Measurements from ENCODE around the gene HDAC4. TPM values are rescaled to one million over a fixed set of nuclear protein-coding genes. Genes with fewer than 3 reads are reported as not detected.

HDAC4 gene
- total RNA-seq, 1 experiment from 2014 or later: 40.1 TPM

DNA sequence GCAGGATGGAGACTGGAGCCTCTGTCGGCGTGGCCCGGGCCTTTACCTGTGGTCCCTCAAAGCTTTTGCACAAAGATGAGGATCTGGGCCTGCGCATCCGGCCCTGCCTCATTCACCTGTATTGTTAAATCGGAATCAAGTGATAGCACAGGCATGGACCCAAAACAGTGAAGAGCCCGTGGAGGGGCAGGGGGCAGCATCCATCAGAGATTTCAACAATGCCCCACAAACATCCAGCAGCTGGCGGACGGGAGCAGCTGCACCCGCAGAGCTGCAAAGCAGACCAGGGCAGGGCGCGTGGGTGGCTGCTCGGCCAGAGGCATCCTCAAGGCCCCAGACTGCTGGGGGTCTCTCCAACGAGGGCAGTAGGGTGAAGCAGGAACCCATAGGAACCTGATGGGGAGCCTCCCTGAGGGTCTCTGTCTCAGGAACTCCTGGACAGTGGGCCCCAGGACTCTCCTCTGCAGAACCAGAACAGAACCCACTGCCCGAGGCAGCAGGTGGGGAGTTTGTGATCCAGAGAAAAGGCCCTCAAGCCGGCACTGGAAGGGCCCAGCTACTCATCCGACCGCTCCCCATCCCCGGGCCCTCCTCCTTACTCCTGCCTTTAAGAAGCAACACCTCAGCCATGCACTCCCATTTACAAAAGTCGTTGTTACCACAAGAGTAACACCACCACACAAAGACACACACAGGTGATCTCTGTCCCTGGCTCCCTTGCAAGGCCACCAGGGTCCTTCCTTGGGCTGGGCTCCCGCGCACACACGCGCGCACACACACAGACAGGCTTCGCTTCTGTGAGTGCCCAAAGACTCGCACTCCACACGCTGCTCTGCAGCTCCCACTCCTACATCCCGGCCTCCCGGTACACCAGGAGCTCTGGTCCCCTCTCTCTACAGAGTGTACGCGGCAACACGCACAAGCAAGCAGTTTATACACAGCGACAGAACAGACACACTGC is 28.8 kb downstream of the HDAC4 start:
- ChIA-PET POLR2A (no interaction called here), CTCF (no interaction called here)
- H3K4me3 ChIP-seq (ENCODE audit: low read depth in 2 of 2, low read length in 2 of 2): no peak overlapping the region
- DNase-seq (ENCODE audit: low read depth, low spot score): no peak
- no peak for ATAC-seq
- TF ChIP-seq, protein P1, sequence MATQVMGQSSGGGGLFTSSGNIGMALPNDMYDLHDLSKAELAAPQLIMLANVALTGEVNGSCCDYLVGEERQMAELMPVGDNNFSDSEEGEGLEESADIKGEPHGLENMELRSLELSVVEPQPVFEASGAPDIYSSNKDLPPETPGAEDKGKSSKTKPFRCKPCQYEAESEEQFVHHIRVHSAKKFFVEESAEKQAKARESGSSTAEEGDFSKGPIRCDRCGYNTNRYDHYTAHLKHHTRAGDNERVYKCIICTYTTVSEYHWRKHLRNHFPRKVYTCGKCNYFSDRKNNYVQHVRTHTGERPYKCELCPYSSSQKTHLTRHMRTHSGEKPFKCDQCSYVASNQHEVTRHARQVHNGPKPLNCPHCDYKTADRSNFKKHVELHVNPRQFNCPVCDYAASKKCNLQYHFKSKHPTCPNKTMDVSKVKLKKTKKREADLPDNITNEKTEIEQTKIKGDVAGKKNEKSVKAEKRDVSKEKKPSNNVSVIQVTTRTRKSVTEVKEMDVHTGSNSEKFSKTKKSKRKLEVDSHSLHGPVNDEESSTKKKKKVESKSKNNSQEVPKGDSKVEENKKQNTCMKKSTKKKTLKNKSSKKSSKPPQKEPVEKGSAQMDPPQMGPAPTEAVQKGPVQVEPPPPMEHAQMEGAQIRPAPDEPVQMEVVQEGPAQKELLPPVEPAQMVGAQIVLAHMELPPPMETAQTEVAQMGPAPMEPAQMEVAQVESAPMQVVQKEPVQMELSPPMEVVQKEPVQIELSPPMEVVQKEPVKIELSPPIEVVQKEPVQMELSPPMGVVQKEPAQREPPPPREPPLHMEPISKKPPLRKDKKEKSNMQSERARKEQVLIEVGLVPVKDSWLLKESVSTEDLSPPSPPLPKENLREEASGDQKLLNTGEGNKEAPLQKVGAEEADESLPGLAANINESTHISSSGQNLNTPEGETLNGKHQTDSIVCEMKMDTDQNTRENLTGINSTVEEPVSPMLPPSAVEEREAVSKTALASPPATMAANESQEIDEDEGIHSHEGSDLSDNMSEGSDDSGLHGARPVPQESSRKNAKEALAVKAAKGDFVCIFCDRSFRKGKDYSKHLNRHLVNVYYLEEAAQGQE (IDR thresholded peaks at IDR 0.05; ENCODE audit: insufficient read depth in 1 of 2, low read depth in 2 of 2, low read length in 1 of 2): no peak
- TF ChIP-seq POLR2AphosphoS5 (IDR thresholded peaks at IDR 0.05; ENCODE audit: low read depth, low read length) (no peak), TCF7L2 (IDR thresholded peaks at IDR 0.05; ENCODE audit: low read depth, low read length) (no peak), SIN3A (IDR thresholded peaks at IDR 0.05; ENCODE audit: borderline replicate concordance, insufficient read depth, low read depth, low read length) (no peak)
- TF ChIP-seq, protein P2, sequence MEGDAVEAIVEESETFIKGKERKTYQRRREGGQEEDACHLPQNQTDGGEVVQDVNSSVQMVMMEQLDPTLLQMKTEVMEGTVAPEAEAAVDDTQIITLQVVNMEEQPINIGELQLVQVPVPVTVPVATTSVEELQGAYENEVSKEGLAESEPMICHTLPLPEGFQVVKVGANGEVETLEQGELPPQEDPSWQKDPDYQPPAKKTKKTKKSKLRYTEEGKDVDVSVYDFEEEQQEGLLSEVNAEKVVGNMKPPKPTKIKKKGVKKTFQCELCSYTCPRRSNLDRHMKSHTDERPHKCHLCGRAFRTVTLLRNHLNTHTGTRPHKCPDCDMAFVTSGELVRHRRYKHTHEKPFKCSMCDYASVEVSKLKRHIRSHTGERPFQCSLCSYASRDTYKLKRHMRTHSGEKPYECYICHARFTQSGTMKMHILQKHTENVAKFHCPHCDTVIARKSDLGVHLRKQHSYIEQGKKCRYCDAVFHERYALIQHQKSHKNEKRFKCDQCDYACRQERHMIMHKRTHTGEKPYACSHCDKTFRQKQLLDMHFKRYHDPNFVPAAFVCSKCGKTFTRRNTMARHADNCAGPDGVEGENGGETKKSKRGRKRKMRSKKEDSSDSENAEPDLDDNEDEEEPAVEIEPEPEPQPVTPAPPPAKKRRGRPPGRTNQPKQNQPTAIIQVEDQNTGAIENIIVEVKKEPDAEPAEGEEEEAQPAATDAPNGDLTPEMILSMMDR (IDR thresholded peaks at IDR 0.05): no peak
- BruUV-seq (replicated peaks): no TSS peak
- no peaks in the 10 kb centered on the region for H3K27me3 ChIP-seq (ENCODE audit: control insufficient read depth, insufficient read depth, low read length)
- H3K4me1 ChIP-seq (ENCODE audit: control insufficient read depth, insufficient read depth, low read length): no peaks in the 10 kb centered on the region
- in situ Hi-C loops (cut with HindIII; ENCODE audit: low pct_unique_long_range_greater_than_20kb, low sequenced_read_pairs) (no loop called here), intact Hi-C loops (cut with micrococcal nuclease; ENCODE audit: unreplicated experiment) (no loop called here)
- H3K27ac ChIP-seq (ENCODE audit: low read length): no peak overlapping the region
- no peaks in the 10 kb centered on the region for H3K9me3 ChIP-seq (ENCODE audit: control insufficient read depth, insufficient read depth, low read depth, low read length)
- no peaks in the 10 kb centered on the region for H3K36me3 ChIP-seq (ENCODE audit: control insufficient read depth, insufficient read depth, low read length)

DNA sequence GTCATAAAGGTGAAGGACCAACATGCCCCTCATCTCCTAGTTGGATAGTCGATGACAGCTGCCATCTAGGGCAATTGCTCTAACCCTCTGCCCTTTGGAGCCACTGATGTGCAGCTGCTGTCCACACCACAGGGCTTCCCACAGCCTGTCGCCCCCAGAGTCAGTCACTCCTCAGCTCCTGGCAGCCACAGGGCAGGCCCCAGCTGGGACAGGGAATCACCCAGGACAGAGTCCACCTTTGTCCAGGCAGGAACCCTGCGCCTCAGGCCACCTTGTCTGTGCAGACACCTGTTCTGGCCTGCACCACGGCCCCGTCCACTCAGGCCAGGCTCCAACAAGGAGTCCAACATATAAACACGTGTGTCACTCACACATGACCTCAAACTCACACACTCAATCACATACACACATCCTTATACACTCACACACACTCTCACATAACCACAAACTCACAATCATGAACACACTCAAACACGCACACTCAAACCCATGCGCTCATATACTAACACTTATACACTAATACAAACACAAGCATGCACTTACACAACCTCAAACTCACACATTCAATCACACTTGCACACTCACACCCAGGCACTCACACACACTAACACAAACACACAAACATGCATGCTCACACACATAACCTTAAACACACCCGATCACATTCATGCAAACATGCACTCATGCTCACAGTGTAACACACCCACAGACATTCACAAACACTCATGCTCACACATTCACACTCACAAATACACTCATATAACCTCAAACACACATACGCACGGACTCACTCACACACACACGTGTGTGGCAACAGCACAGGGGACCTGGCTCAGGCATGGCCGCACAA is 29.7 kb downstream of the HDAC4 start:
- no peaks in the 10 kb centered on the region for H3K36me3 ChIP-seq (ENCODE audit: control insufficient read depth, insufficient read depth, low read length)
- ChIA-PET CTCF (no interaction called here), POLR2A (no interaction called here)
- H3K27ac ChIP-seq (ENCODE audit: low read length): no peak overlapping the region
- no peaks in the 10 kb centered on the region for H3K27me3 ChIP-seq (ENCODE audit: control insufficient read depth, insufficient read depth, low read length)
- in situ Hi-C loops (cut with HindIII; ENCODE audit: low pct_unique_long_range_greater_than_20kb, low sequenced_read_pairs) (no loop called here), intact Hi-C loops (cut with micrococcal nuclease; ENCODE audit: unreplicated experiment) (no loop called here)
- ATAC-seq: no peak
- no TSS peak for BruUV-seq (replicated peaks)
- no peak overlapping the region for H3K4me3 ChIP-seq (ENCODE audit: low read depth in 2 of 2, low read length in 2 of 2)
- TF ChIP-seq, protein P2 (IDR thresholded peaks at IDR 0.05): no peak
- TF ChIP-seq, protein P1 (IDR thresholded peaks at IDR 0.05; ENCODE audit: insufficient read depth in 1 of 2, low read depth in 2 of 2, low read length in 1 of 2): no peak
- TF ChIP-seq TCF7L2 (IDR thresholded peaks at IDR 0.05; ENCODE audit: low read depth, low read length) (no peak), POLR2AphosphoS5 (IDR thresholded peaks at IDR 0.05; ENCODE audit: low read depth, low read length) (no peak), SIN3A (IDR thresholded peaks at IDR 0.05; ENCODE audit: borderline replicate concordance, insufficient read depth, low read depth, low read length) (no peak)
- no peaks in the 10 kb centered on the region for H3K4me1 ChIP-seq (ENCODE audit: control insufficient read depth, insufficient read depth, low read length)
- no peaks in the 10 kb centered on the region for H3K9me3 ChIP-seq (ENCODE audit: control insufficient read depth, insufficient read depth, low read depth, low read length)
- no peak for DNase-seq (ENCODE audit: low read depth, low spot score)
